Thyroid gland (tissue), 4 donors: ENCODE measurements around the gene PIGW.

Experiments used
- CTCF ChIP-seq, 6 experiments: fragments of 200-600 bp in 3 of 6; fragments of 450-650 bp in 3 of 6; sonication (generic) in 3 of 6; IDR thresholded peaks; one replicate each; pipeline ENCODE4 v1.5.1; 2016 to 2019; ENCODE audit warnings: antibody characterized with exemption in 6 of 6, mild to moderate bottlenecking in 2 of 6, inconsistent platforms in 1 of 6, moderate library complexity in 1 of 6
- POLR2A ChIP-seq, 2 donors: fragments of 450-650 bp; IDR thresholded peaks; one replicate each; pipeline ENCODE4 v1.6.1; 2017; ENCODE audit warnings: antibody characterized with exemption in 2 of 2, mild to moderate bottlenecking in 2 of 2, moderate library complexity in 1 of 2

DNA sequence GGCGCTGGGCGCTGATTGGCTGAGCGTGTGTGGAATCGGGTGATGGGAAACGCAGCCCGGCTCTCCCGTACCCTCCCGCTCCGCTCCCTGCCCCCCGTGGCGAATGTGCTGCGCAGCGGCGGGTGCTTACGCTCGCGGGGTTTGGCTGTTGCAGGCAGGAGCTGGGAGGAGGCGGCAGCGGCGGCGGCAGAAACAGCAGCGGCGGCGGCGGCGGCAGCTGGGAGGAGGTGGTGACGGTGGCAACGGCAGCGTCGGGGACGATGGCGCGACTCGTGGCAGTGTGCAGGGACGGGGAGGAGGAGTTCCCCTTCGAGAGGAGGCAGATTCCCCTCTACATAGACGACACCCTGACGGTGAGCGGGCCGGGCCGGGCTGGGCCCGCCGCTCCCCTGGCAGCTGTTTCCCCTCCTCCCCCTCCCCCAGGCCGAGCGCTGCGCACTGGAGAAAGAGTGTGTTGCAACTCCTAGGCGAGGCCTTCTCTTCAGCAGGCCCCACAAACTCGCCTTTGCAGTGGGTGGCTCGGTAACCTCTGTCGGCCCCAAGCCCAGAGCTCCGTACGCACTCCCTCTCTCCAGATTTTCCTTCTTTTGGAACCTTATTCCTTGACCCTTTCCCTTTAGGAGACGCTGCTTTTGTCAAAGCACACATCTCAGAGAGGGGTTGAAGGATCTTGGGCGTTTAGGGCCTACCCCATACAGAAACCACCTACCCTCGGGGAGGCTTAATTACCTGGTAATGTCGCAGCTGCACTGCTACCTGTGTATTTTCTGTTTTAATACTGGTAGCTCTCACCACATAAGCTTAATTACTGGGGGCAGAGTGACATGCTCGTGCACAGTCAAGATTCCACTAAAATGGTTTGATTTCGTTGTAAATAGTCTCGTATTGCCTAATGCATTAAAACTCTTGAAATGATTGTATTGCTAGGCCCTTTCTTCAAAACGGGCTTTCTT, 11.0 kb downstream of the PIGW start:
- no peak for TF ChIP-seq CTCF (IDR thresholded peaks at IDR 0.05)
- TF ChIP-seq POLR2A (IDR thresholded peaks at IDR 0.05), result peak in 1 of 2 donors; percentile 76
